Astrocyte (in vitro differentiated cells and primary cell): ENCODE results near the gene BCL2.

Experiments
- CTCF ChIP-seq: IDR thresholded peaks from 2 replicates; pipeline ENCODE4 v1.5.1; 2011; ENCODE audit warnings: low read depth, mild to moderate bottlenecking, inconsistent platforms, low read length, moderate library complexity; ENCODE audit not compliant: insufficient read depth
- EZH2 ChIP-seq: IDR thresholded peaks from 2 replicates; pipeline ENCODE4 v1.6.1; 2012; ENCODE audit warnings: mild to moderate bottlenecking, low read length, inconsistent platforms; ENCODE audit not compliant: insufficient read depth

- TF ChIP-seq CTCF (no peak), EZH2 (no peak)
Observed at GRCh38 chr18:63344263-63344662, 24.7 kb upstream of the BCL2 start.
